Heart left ventricle (tissue), 16 donors: ENCODE data around the gene RNASET2. TPM values are rescaled to one million over a fixed set of nuclear protein-coding genes. Genes with fewer than 3 reads are reported as not detected.

Source experiments
- ATAC-seq, 4 donors: fragments of 200-7000 bp; cut with Tn5 transposase; one replicate each; pipeline ENCODE4 v1.9.1; 2020 to 2022; ENCODE audit warnings: moderate library complexity in 4 of 4, mild to moderate bottlenecking in 3 of 4, moderate number of reproducible peaks in 1 of 4
- DNase-seq, 5 donors: peaks; one replicate each; pipeline ENCODE4 v3.0.0-alpha.2; 2020
- H3K27ac ChIP-seq, 12 donors: fragments of 200-600 bp; sonication (generic) in 4 of 12; one replicate each; pipeline versions ENCODE4 v1.5.0 to v1.8.0; 2016 to 2022; ENCODE audit warnings: mild to moderate bottlenecking in 2 of 12
- H3K27me3 ChIP-seq, 9 donors: fragments of 200-600 bp; sonication (generic) in 2 of 9; one replicate each; pipeline versions ENCODE4 v1.5.1 to v1.8.0; 2016 to 2022; ENCODE audit warnings: mild to moderate bottlenecking in 3 of 9
- H3K36me3 ChIP-seq, 9 donors: fragments of 200-600 bp; sonication (generic) in 2 of 9; one replicate each; pipeline versions ENCODE4 v1.5.0 to v1.8.0; 2018 to 2022; ENCODE audit warnings: mild to moderate bottlenecking in 2 of 9
- H3K4me1 ChIP-seq, 12 donors: fragments of 200-600 bp; sonication (generic) in 4 of 12; one replicate each; pipeline versions ENCODE4 v1.5.0 to v1.8.0; 2016 to 2022; ENCODE audit warnings: mild to moderate bottlenecking in 3 of 12
- H3K4me3 ChIP-seq, 12 donors: fragments of 200-600 bp; sonication (generic) in 4 of 12; one replicate each; pipeline versions ENCODE4 v1.5.0 to v1.8.0; 2017 to 2022; ENCODE audit warnings: mild to moderate bottlenecking in 9 of 12, moderate library complexity in 4 of 12
- H3K9me3 ChIP-seq, 12 donors: fragments of 200-600 bp; sonication (generic) in 4 of 12; one replicate each; pipeline versions ENCODE4 v1.5.0 to v1.8.0; 2016 to 2022; ENCODE audit warnings: mild to moderate bottlenecking in 1 of 12
- CTCF ChIP-seq, 12 donors: fragments of 200-600 bp; sonication (generic) in 4 of 12; IDR thresholded peaks; one replicate each; pipeline versions ENCODE4 v1.5.0 to v1.8.0; 2018 to 2022; ENCODE audit warnings: antibody characterized with exemption in 12 of 12, mild to moderate bottlenecking in 5 of 12
- POLR2A ChIP-seq, 2 donors: fragments of 450-650 bp; IDR thresholded peaks; one replicate each; pipeline ENCODE4 v1.6.1; 2017; ENCODE audit warnings: antibody characterized with exemption in 2 of 2, mild to moderate bottlenecking in 2 of 2, moderate library complexity in 2 of 2
- WGBS, 4 donors: extraction: QIAGEN DNeasy Blood & Tissue Kit in 2 of 4; methylation state at CpG; one replicate each; pipeline versions ENCODE4 v1.1.5 to v1.1.7; 2013 to 2018; 5-methylcytosine and 5-hydroxymethylcytosine counted together
- intact Hi-C, 10 donors: fragments of 100-400 bp; cut with DNase I; formaldehyde crosslinking; loops; one replicate each; pipeline versions ENCODE4 v1.11.1 to v1.14.2; 2022
- polyA plus RNA-seq, 2 donors: library from polyadenylated mRNA; stranded (reverse); fragments of 200-250 nt; gene quantifications; one replicate each; pipeline ENCODE4 v1.2.3, GENCODE V29; 2013
- total RNA-seq, 9 donors: library from RNA; depleted of rRNA in 2 of 9; stranded (reverse); fragments of >200 nt in 2 of 9; fragmentation: NEBNext Ultra II Directional in 3 of 9; extraction: Animal tissue kit (Norgen Biotek cat#: 25700) in 3 of 9; gene quantifications; one replicate each; pipeline versions ENCODE4 v1.1.0 to v1.2.4, GENCODE V29; 2016 to 2023
- donor health status: ischemic (EF 13 %, LVEDD 7.1; RV severe dilation, severe dysfunction).
- donor health status: healthy with polysubstance abuse.
- donor health status: DM: no; HTN: yes; CAD: no.
- donor health status: DM: no; HTN: no; CAD: no.
- donor health status: ischemic (EF 25% LVEDD 6.9; RV normal size, moderate dysfunction).
- donor health status: ischemic (EF 25% LVEDD 5.7; RV mildly dilated, moderate dysfunction).
- donor health status: healthy.
- donor health status: DM: yes; HTN: yes; CAD: no.
- donor health status: ischemic (EF 35%, LVEDD 5.7; RV mildly dilated, moderate dysfunction).
- donor health status: nonischemic (EF 11% LVEDD 7.7; RV severe dilation, severe dysfunction).
- donor health status: DM: yes; HTN: yes; CAD: no.
- donor health status: PGD.
- donor health status: ischemic (EF 29% LVEDD 5.4; RV normal size, mild dysfunction).
- donor health status: nonischemic (EF 23%, LVEDD 6.1; RV moderate dilation, normal function).

The RNASET2 gene
- total and polyA plus RNA-seq, 11 donors, result 5.7 to 76.0 (median 13.5) TPM

GRCh38 chr6:166954118-166954713, 2.1 kb downstream of the RNASET2 start:
- intact Hi-C loops, result loop anchor here in 8 of 10 donors (5.0 to 10.0 kb wide), 4 partner anchors 89 to 172 kb away; no protein-coding TSS in a partner anchor
- H3K36me3 ChIP-seq, result no peaks in the 10 kb centered on the region
- ATAC-seq (no peak), DNase-seq (no peak)
- H3K4me3 ChIP-seq, result peak overlapping the region in 1 of 12 donors; percentile 98
- H3K9me3 ChIP-seq, result no peaks in the 10 kb centered on the region
- H3K4me1 ChIP-seq, result peaks cover 0 to 74% (median 17%) of the 10 kb centered on the region in 12 donors
- no peaks in the 10 kb centered on the region for H3K27me3 ChIP-seq
- 91 to 94% (median 91%) methylated on average over 6 of the region's 6 CpGs for WGBS, 4 donors
- no peak overlapping the region for H3K27ac ChIP-seq
- TF ChIP-seq CTCF (IDR thresholded peaks at IDR 0.05) (no peak), POLR2A (IDR thresholded peaks at IDR 0.05) (no peak)

GRCh38 chr6:166952567-166953486, 3.5 kb downstream of the RNASET2 start:
- ATAC-seq (no peak), DNase-seq (no peak)
- Histone ChIP-seq H3K36me3 (peaks cover 0 to 9% (median 0%) of the 10 kb centered on the region in 9 donors), H3K9me3 (no peaks in the 10 kb centered on the region), H3K27me3 (no peaks in the 10 kb centered on the region), H3K27ac (peak overlapping the region in 1 of 12 donors; percentile 92), H3K4me1 (peaks cover 0 to 60% (median 16%) of the 10 kb centered on the region in 12 donors), H3K4me3 (no peak overlapping the region)
- 84 to 88% (median 88%) methylated on average over 17 of the region's 17 CpGs for WGBS, 4 donors
- intact Hi-C loops, result loop anchor here in 8 of 10 donors (5.0 to 10.0 kb wide), 4 partner anchors 88 to 171 kb away; no protein-coding TSS in a partner anchor
- TF ChIP-seq CTCF (IDR thresholded peaks at IDR 0.05) (no peak), POLR2A (IDR thresholded peaks at IDR 0.05) (no peak)

GRCh38 chr6:166952121-166952520, 4.2 kb downstream of the RNASET2 start:
- H3K9me3 ChIP-seq, result no peaks in the 10 kb centered on the region
- 89 to 93% (median 91%) methylated on average over 12 of the region's 12 CpGs for WGBS, 4 donors
- no peaks in the 10 kb centered on the region for H3K27me3 ChIP-seq
- TF ChIP-seq CTCF (IDR thresholded peaks at IDR 0.05) (no peak), POLR2A (IDR thresholded peaks at IDR 0.05) (no peak)
- H3K27ac ChIP-seq, result peak overlapping the region in 1 of 12 donors; percentile 92
- H3K4me3 ChIP-seq, result no peak overlapping the region
- H3K36me3 ChIP-seq, result peaks cover 0 to 16% (median 6%) of the 10 kb centered on the region in 9 donors
- DNase-seq, result no peak
- no peak for ATAC-seq
- peaks cover 0 to 53% (median 11%) of the 10 kb centered on the region in 12 donors for H3K4me1 ChIP-seq
- intact Hi-C loops, result loop anchor here in 8 of 10 donors (5.0 to 10.0 kb wide), 4 partner anchors 87 to 170 kb away; no protein-coding TSS in a partner anchor

GRCh38 chr6:166951670-166952060, 4.7 kb downstream of the RNASET2 start:
- H3K27me3 ChIP-seq, result no peaks in the 10 kb centered on the region
- H3K4me3 ChIP-seq, result no peak overlapping the region
- H3K27ac ChIP-seq, result peak overlapping the region in 2 of 12 donors; percentile 79 to 92
- ATAC-seq, result no peak
- intact Hi-C loops, result loop anchor here (2.0 to 10.0 kb wide), 6 partner anchors 23 to 169 kb away; no protein-coding TSS in a partner anchor
- H3K4me1 ChIP-seq, result peaks cover 0 to 48% (median 8%) of the 10 kb centered on the region in 12 donors
- H3K36me3 ChIP-seq, result peaks cover 0 to 20% (median 8%) of the 10 kb centered on the region in 9 donors
- no peak for DNase-seq
- 76 to 80% (median 78%) methylated on average over 3 of the region's 3 CpGs for WGBS, 4 donors
- no peaks in the 10 kb centered on the region for H3K9me3 ChIP-seq
- TF ChIP-seq POLR2A (IDR thresholded peaks at IDR 0.05) (no peak), CTCF (IDR thresholded peaks at IDR 0.05) (no peak)
